GM19023 (cell line): ENCODE measurements around the gene HLX.

ENCODE experiments used
- ATAC-seq: cut with Tn5 transposase; IDR thresholded peaks from one replicate; pipeline ENCODE4 v1.9.1; 2021; ENCODE audit warnings: mild to moderate bottlenecking, moderate library complexity; ENCODE audit not compliant: unreplicated experiment

The HLX gene

DNA sequence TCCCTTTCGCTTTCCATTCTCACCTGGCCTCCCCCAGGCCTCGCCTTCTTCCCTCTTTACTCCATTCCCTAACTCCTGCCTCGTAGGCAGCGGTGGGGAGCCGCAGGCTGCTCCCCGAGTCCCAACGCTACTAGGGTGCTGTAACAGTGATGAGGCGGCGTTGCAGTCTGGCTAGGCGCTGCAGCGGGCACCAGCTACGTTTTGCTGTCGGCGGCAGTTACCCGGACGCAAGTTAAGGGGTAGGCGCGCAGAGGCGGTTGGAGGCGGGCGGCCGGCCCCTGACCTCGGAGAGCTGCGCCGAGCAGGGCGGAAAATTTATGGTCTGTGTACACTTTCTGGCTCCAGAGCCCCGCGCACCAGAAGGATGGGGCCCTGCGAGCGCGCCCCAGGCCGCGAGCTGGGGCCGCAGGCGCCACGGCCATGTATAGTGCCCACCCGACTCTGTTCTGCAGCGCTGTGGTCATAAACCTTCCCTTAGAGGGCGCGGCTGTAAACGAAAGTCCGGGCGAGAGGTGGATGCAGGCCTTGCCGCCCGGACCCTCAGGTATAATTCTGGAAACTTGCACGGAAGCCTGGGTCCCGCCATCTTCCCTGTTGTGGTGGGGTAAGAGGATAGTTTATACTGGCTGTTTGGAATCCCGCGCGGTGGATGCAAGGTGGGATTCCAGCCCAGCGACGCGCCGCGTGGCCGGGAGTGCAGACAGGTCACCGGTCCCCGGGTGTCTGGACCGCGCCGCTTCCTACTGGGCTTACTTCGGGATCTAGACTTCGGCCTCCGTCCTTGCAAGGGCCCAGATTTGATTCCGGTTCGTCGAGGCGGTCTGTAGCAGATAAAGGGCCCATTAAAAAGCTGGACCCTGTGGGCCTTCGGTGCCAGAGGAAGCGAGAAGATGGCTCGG lies 15.0 kb downstream of the HLX start:
- no peak for ATAC-seq

DNA sequence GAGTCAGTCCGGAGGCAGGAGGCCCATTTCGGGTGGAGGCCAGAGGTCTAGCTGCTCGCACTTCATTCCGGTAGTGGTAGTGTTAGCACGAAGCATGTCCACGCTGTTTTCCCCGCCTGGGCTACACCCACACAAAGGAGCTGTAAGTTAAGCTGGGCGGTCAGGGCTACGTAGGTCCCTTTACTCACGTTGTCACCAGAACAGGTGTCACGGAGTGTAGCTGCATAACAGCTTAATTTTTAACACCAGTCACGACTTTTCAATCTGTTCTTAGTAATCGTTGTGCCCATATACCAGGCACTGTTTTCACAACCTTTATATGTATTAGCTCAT lies 15.6 kb downstream of the HLX start:
- no peak for ATAC-seq

DNA sequence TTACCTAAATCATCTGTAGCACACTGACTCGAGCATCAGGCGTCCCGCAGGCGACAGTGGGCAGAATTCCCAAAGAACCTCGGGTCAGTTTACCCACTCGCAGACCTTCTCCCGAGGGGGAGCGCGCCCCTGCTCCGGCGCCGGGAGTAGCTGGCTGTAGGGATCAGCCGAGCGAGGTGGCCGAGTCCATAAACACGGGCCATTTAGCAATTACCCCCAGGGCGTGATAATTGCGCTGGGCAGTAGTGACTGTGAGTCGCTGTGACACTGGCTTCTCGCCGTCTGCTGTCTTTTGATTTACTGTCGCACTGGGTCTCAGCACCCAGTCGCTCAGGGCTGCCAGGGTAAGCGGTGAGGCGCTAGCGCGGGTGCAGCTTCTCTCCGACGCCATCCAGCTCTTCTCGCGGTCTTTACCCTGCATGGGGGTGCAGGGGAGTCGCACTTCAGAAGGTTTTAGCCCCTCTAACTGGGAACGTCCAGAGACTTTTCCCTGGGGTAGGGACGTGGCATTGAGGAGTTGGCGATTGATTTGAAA lies 16.2 kb downstream of the HLX start:
- no peak for ATAC-seq

DNA sequence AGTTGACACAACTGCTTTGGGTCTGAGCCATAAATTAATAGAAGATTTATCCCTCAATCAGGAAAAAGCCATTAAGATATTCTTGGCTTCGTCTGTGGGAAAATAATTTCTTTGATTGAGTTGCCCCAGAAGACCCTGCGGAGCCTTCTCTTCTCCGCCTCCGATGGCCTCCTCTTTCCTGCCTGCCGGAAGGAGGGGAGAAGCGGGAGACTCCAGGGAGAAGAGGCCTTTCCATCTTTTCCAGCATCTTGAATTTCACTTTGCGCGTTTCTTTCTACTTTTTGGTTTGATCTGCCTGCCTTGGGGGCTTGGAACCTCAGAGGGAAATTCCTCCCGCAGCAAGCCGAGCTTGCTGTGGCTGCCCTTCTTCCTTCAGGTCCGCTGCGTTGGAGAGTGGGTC lies 16.8 kb downstream of the HLX start:
- ATAC-seq, result no peak

DNA sequence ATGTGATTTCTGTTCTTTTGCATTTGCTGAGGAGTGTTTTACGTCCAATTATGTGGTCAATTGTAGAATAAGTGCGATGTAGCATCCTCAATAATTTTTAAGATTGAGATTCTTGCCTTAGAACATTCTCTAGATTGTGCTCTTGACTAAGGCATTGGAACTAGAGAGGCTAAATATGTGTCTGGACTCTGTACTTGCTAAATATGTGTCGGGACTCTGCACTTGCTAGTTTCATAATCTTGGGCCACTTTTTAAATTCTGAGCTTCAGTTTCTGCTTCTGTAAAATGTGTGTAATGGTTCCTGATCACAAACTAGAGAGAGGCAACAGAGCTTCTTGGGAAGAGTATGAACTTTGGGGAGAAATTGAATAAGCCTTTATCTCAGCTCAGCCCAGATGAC lies 21.6 kb downstream of the HLX start:
- ATAC-seq, result no peak

DNA sequence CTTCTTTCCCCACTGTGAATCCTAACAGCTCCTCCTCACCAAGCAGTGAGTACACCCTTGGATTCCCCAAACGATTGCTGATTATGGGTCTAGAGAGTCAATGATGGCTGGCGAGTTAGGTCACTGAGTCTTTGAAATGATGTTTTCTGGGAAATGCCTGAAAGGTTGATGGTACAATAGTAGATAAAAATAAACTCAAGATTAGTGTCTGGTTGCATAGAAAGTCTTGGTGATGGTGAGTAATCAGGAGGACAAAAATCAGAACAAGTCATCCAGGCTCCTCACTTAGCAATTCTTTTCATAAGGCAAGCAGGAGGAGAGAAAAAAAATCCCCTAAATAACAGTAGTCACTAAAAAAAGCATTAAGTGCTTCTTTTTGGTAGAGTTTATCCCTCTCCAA lies 22.6 kb downstream of the HLX start:
- no peak for ATAC-seq

DNA sequence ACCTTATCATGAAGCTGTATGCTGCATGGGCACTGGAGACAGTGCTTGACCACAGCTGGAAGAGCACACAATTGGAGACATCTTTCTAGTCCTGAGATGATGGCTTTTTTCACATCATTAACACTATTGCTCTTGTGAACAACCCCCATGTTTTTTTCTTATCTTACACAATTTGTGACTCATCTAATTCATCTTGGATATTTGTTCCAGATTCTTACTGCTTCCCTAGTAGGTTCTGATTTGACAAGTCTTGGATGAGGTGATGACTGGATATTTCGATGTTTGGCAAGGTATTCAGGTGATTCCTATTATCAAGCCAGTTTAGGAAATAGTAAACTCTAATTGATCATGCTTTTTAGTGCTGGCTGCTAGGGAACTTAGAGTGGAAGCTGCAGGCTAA lies 23.7 kb downstream of the HLX start:
- ATAC-seq, result no peak

DNA sequence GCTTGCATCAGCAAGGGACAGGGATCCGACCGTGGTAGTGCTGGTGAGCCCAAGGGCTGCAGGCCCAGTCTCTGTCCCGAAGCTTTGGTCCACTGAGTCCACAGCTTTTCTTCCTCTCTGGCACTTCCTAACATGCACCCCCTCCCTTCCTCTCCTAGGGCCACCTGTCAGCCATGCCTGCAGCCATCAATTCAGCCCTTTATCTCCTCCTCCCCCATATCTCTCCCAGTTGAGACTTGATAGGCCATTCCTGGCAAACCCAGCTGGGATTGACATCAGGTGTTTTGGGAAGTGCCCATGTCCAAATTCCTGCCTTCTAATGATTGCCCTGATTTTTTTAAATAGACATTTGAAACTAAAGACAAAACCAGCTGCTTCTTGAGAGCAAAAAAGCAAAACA lies 25.6 kb downstream of the HLX start:
- no peak for ATAC-seq

DNA sequence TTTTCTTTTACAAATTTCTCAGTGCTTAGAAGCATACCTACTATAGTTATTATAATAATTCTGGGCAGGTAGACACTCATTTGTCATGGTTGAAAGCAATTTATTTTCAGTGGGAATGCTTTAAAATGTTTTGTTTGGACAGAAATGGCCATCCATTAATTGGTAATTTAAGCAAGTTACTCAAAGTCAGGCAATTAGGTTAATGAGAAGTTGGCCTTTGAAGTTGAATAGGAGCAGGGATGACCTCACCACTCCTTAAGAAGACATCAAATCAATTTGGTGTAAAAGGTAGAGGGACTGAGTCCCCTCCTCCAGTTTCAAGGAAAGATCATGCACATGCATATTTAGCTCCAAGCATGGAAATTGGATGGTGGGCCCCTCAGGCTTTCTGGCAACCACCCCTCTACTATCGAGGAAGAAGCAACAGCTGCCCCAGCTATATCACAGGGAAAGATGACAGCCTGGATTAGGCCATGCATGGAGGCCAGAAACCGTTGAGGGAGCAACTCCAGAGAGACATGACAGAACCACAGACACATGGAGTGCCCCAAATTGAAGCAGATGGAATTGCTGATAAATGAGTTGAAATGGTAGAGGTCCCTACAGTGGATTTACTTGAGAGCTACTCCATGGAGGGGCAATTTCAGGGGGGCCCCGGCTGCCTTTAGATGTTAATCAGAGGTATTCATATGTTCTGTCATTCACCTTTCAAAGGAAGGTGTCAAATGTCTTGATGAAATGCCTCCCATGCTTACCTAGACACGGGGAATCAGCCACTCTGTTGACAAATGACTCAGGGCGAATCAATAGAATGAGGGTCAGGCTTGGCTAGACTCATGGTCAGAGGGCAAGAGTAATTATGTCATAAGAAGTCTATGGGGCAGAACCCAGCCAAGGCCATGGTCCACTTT lies 26.7 kb downstream of the HLX start:
- no peak for ATAC-seq

DNA sequence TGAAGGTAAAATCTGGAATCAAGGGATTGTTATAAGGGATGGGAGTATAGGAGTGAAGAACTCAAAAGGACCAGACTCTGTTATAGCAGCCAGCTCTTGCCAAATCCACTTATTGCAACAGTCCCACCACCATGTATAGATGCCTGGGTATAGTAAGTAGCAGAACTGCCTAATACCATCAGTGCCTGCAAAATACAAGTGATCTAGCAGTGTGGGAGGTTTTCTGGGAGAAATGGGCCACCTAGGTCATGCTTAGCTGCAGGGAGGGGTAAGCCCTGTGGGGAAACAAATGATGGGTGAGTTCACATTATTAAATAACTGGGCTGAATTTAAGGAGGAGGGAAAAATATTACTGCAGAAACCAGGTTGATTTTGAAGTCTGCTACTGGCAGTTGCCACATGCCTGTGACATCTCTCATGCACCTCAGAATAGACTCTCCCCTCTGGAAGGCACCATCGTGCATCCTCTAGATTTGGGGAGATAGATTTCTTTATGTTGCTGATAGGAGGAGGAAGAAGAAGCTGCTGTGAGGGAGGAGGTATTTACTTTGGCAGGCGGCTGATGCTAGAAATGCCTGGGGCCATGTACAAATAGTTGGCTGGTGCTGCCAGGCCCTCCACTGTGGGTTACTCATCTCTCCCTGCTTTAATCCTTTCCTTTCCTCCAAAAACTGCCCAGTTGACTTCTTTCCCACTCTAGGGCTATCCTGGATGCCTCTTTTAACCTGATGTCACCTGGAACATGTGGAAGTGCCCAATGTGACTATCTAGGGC lies 27.5 kb downstream of the HLX start:
- ATAC-seq, result no peak

DNA sequence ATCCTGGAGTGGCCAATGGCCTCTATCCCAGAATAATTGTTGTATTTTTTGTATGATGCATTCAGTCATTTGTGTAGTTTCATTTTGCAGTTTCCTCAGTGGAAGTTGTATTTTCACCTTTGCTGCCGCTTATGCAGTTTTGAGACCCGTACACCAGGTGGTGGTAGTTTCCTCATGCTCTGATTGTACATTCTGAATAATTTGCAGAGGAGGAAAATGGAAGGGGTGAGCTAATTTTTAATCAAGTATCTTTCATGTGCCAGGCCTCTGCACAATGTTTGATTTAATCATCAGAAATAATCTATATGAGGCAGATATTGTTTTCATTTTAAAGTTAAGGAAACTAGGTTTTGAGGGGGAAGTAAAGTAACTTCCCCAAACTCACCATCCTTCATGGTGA lies 29.5 kb downstream of the HLX start:
- no peak for ATAC-seq

DNA sequence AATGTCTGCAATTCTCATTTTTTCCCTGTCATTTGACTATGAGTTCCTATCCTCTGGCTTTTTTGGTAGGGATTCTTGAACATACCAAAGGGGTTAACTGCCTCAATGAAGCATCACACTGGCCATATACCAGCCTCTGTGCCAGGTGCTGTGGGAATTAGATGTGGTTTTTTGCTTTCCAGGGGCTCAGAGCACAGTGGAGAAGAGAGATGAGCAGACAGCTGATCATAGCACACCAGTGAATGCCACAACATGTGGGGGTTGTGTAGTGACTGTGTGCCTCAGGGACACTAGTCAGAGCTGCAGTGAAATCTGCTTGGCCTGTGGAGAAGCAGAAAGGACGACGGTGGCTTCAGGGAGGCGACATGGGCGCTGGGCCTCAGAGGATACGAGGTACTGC lies 30.8 kb downstream of the HLX start:
- ATAC-seq, result no peak

DNA sequence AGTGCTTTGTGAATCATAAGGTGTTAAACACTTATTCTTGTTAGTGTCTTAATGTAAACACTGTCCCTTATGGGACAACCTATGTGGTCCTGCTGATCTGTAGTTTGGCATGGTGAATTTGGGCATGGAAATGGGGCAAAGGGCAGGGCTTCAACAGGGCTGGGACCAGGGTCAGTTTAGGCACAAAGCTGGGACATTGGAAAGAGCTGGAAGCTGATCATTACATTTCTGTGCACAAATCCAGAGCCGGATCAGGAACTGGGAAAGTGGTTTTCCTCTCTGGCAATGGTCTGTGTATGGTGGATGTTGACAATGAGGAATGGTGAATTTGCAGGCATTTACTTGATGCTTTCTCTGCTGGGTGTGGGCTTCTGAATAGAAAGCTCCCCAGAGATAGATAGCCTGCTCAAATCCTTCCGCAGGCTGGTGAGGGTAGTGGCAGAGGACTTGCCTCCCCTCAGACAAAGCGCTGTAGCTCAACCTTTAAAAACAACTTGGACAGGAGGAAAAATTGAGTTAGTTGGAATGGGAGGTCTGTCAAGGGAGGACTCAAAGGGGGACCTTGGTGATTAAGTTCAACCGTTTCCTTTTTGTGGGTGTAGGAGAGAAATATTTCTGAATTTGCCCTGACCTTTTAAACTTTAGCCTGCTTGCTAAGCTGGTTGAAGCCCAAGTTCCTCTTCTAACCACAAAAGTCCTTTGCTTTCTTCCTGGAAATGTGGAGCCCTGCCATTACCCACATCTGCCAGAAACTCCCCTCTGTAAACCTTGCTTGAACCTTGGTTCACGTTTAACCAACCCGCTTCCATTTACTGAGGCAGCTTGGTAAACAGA lies 35.3 kb downstream of the HLX start:
- no peak for ATAC-seq

DNA sequence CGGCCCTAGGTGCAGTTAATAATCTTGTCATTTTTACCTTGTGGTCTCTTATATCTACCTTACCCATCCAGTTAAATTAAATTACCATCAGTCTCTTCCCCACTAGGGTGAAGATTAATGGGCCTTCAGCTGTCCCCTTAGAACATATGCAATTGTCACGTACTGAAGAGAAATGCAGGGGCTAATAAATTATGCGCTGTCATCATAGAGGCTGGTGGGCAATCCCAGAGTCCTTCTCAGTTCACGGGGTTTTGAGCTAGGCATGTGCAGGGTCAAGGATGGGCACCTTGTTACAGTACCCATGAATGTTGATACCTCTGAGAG lies 35.8 kb downstream of the HLX start:
- no peak for ATAC-seq

DNA sequence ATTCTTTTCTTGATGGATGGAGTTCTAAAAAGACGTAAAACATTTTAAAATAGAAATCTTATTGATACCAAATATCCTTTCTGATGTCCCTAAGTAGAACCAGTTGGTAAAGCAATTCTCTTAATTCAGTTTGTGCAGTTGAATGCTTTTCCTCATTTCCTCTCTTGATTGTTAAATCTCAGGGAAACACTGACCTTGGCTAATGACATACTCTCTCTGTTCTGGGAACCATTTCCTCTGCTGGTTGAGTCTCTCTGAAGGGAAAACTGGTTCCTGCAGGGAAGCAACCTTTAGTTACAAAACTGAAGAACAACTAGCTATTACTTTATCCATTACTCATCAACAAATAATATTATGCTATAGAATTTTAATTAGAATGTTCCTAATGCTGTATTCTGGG lies 36.7 kb downstream of the HLX start:
- no peak for ATAC-seq

DNA sequence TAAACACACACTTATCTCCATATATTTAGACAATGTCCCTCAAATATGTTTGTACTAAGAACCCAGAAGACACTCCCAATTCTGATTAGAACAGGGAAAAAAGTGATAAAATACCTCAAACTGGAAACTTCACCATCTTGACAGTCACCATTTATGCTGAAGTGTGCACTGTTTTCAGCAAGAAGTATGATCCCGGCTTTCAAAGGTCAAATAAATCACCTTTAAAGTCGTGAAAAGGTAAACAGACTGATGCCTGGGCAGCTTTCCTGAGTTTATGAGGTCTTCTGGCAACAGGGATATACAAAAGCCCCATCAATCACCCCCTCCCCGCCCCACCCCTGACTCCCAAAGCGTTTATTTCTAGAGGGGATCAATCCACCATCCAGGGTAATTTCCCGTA lies 37.9 kb downstream of the HLX start:
- no peak for ATAC-seq

DNA sequence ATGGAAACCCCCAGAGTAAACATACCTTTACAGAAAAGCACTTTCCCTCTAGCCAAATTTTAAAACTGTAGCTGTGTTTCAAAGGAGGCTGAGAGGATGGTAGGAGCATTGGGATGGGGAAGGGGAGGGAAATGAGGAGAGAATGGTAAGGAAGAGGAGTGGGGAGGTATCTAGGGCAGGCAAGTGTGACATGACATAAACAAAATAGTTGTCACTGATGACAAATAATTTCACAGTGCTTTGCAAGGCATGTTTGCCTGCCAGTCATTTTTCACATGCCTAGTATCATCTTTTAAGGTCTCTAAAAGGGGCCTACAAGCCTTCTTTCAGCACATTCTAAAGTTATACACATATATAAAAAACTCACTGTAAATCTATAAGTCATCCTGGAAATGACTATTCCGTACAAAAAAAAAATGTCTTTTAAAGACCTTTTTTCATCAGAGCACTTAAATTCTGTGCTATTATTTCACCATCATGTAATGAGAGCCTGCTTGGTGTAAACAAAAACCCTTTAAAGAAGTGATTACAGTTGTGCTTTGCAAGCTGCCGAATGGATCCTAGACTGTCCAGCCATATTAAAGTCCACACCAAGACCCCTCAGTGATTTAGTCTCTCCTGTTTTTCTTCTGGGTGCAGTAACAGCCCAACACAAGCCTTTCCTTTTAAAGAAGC lies 38.4 kb downstream of the HLX start:
- ATAC-seq, result no peak

DNA sequence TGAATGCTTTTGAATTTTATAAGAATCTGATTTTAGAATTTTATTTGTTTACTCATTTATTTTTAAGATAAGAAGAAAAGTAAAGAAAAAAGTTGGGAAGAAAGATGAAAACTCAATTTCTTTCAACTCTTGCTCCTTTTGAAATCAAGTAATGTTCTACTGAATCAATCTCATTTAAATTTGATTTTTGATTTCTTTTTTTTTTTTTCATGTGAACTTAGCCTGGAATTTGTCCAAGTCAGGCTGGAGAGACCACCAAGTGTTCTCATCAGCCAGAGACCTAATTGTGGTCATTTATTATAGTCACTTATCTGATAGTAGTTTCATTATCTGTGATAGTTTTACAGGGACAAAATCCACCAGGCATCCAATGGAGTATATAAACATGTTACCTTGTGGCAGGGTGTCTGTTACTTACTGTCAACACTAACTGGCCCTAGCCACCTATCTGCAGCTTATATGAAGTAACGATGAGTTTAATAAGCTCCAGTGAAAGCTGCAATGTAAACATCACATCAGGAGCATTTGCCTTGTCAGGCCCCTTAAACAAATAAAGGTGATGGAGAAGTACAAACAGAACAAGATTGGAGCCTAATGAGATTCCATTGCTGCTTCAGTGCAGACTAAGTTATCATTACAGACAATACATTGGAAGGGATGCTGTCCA lies 39.2 kb downstream of the HLX start:
- no peak for ATAC-seq

DNA sequence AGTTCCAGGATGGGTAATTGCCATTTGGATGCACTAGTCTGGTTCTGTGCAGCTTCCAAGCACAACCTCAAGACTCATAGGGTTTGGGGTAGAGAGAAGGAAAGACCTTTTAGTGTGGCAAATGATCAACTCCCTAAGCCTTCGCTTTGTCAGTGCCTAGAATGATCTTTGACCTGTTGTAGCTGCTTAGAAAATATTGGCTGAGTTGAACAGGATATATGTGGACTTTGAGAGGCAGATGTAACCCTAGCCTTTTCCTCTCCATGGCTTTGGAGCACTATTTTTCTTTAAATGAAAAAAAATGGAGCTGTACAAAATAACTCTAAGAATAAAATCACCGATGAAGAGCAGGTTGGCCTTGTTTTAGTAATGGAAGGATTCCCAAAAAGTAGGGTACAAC lies 41.7 kb downstream of the HLX start:
- no peak for ATAC-seq
